ENCODE results near the gene CACNG7.

DNA sequence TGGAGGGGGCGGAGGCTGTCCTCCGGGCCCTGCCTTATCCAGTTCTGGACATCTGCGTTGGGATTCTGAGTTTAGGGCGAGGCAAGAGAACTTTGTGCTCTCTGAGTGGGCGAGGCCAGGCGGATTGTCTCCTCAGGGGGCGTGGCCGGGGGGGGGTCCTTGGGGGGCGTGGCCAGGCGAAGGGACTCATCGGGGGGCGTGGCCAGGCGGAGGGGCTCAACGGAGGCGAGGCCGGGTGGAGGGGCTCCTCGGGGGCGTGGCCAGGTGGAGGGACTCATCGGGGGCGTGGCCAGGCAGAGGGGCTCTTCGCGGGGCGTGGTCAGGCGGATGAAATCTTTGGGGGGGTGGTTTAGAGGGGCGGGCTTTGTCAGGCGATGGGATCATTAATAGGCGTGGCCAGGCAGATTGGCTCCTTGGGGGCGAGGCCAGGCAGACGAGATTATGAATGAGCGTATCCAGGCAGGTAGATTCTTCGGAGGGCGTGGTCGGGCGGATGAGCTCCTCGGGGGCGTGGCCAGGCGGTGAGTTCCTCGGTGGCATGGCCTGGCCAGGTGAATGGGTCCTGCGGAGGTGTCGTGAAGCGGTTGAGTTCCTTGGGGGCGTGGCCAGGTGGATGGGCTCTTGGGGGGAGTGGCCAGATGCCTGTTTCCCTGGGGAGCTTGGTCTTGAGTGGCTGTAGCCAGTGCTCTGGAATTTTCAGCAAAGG, 10.3 kb upstream of the CACNG7 start:
- TF ChIP-seq, protein P1, sequence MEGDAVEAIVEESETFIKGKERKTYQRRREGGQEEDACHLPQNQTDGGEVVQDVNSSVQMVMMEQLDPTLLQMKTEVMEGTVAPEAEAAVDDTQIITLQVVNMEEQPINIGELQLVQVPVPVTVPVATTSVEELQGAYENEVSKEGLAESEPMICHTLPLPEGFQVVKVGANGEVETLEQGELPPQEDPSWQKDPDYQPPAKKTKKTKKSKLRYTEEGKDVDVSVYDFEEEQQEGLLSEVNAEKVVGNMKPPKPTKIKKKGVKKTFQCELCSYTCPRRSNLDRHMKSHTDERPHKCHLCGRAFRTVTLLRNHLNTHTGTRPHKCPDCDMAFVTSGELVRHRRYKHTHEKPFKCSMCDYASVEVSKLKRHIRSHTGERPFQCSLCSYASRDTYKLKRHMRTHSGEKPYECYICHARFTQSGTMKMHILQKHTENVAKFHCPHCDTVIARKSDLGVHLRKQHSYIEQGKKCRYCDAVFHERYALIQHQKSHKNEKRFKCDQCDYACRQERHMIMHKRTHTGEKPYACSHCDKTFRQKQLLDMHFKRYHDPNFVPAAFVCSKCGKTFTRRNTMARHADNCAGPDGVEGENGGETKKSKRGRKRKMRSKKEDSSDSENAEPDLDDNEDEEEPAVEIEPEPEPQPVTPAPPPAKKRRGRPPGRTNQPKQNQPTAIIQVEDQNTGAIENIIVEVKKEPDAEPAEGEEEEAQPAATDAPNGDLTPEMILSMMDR (IDR thresholded peaks at IDR 0.05): no peak
- no peak for TF ChIP-seq ZFX (IDR thresholded peaks at IDR 0.05; ENCODE audit: borderline replicate concordance)

Data from 22Rv1 (cell line).